Ovary (tissue), 9 donors: ENCODE data around the gene RIN1. TPM values are rescaled to one million over a fixed set of nuclear protein-coding genes. Genes with fewer than 3 reads are reported as not detected.
A peak's percentile ranks its signal among the peaks of the same experiment; 100 is the strongest.

ENCODE experiments used
- DNase-seq, 5 donors: peaks; one replicate each; pipeline ENCODE4 v3.0.0-alpha.2; 2019 to 2020
- H3K27ac ChIP-seq, 2 donors: fragments of 200-600 bp; one replicate each; pipeline versions ENCODE4 v1.5.1 to v1.8.0; 2019 to 2022
- H3K27me3 ChIP-seq: fragments of 200-600 bp; one replicate; pipeline ENCODE4 v1.8.0; 2022
- H3K36me3 ChIP-seq: fragments of 200-600 bp; sonication (generic); one replicate; pipeline ENCODE4 v1.5.1; 2019
- H3K4me1 ChIP-seq: one replicate; pipeline ENCODE4 v1.8.1; 2013; ENCODE audit warnings: mild to moderate bottlenecking, moderate library complexity; ENCODE audit not compliant: insufficient read depth
- H3K4me3 ChIP-seq: fragments of 200-600 bp; sonication (generic); one replicate; pipeline ENCODE4 v1.5.1; 2017
- H3K9me3 ChIP-seq, 2 donors: fragments of 200-600 bp in 1 of 2; sonication (generic) in 1 of 2; one replicate each; pipeline versions ENCODE4 v1.5.1 to v1.8.1; 2013 to 2019; ENCODE audit warnings: mild to moderate bottlenecking in 1 of 2, moderate library complexity in 1 of 2
- EP300 ChIP-seq: sonication (generic); formaldehyde crosslinking; IDR thresholded peaks from one replicate; pipeline ENCODE4 v1.6.1; 2017; ENCODE audit warnings: antibody characterized with exemption
- POLR2A ChIP-seq: fragments of 450-650 bp; IDR thresholded peaks from one replicate; pipeline ENCODE4 v1.6.1; 2017; ENCODE audit warnings: antibody characterized with exemption, mild to moderate bottlenecking, moderate library complexity
- WGBS, 3 donors: extraction: QIAGEN DNeasy Blood & Tissue Kit in 1 of 3; methylation state at CpG; one replicate each; pipeline versions ENCODE4 v1.1.5 to v1.1.7; 2013 to 2017; 5-methylcytosine and 5-hydroxymethylcytosine counted together
- intact Hi-C, 4 donors: fragments of 100-400 bp; cut with DNase I; formaldehyde crosslinking; loops; one replicate each; pipeline versions ENCODE4 v1.11.0 to v1.15.1; 2022 to 2023
- polyA plus RNA-seq, 2 donors: library from polyadenylated mRNA; stranded (reverse); fragments of 200-250 nt in 1 of 2; fragments of 350-450 nt in 1 of 2; fragmentation: Illumina TruSeq in 1 of 2; extraction: RNeasy Lipid Tissue Mini Kit (QIAGEN cat#74804) in 1 of 2; gene quantifications; one replicate each; pipeline ENCODE4 v1.2.3, GENCODE V29; 2013 to 2014
- total RNA-seq, 7 donors: library from RNA; depleted of rRNA in 2 of 7; stranded (reverse); fragments of >200 nt in 2 of 7; fragmentation: NEBNext Ultra II Directional in 3 of 7; extraction: Animal tissue kit (Norgen Biotek cat#: 25700) in 3 of 7; gene quantifications; one replicate each; pipeline versions ENCODE4 v1.1.0 to v1.2.4, GENCODE V29; 2016 to 2023
- TF ChIP-seq, protein P1 (sequence below), 3 donors: fragments of 450-650 bp in 2 of 3; fragments of 200-600 bp in 1 of 3; IDR thresholded peaks; one replicate each; pipeline versions ENCODE4 v1.5.1 to v1.8.0; 2016 to 2022; ENCODE audit warnings: antibody characterized with exemption in 3 of 3, mild to moderate bottlenecking in 1 of 3
- donor health status: DM: no; HTN: no; CAD: no; lungs with moderate emphysema.
- donor health status: DM: no; HTN: no; CAD: no.
- donor health status: Bipolar disorder and iron deficiency.
- donor health status: DM: yes; HTN: yes; CAD: no.
- donor health status: DM: no; HTN: no; CAD: no.
- donor health status: DM: yes; HTN: yes; CAD: no.

RIN1 gene
- total and polyA plus RNA-seq, 9 donors = 0.52 to 9.5 (median 5.0) TPM

DNA sequence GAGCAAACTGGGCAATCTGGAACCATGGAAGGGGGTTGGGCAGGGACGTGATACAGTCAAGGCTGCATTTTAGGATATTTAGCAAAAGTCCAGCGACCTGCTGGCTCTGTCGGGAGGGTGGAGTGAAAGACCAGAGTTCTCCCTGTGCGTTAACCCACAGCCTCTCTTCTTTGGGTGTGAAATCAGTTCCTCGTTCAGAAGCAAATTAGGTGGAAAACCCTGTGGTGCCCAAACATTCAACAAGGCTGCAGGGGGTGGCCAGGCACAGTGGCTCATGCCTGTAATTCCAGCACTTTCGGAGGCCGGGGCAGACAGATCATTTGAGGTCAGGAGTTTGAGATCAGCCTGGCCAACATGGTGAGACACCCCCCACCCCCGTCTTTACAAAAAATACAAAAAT, 38.6 kb downstream of the RIN1 start:
- Histone ChIP-seq H3K36me3 (no peaks in the 10 kb centered on the region), H3K27ac (no peak overlapping the region), H3K4me3 (no peak overlapping the region), H3K9me3 (no peaks in the 10 kb centered on the region), H3K27me3 (no peaks in the 10 kb centered on the region), H3K4me1 (no peaks in the 10 kb centered on the region)
- DNase-seq = no peak
- intact Hi-C loops = no loop called here
- whole genome bisulfite sequencing, 3 donors = 46 to 52% (median 48%) methylated on average over 8 of the region's 8 CpGs
- TF ChIP-seq EP300 (no peak), POLR2A (no peak)
- TF ChIP-seq, protein P1, sequence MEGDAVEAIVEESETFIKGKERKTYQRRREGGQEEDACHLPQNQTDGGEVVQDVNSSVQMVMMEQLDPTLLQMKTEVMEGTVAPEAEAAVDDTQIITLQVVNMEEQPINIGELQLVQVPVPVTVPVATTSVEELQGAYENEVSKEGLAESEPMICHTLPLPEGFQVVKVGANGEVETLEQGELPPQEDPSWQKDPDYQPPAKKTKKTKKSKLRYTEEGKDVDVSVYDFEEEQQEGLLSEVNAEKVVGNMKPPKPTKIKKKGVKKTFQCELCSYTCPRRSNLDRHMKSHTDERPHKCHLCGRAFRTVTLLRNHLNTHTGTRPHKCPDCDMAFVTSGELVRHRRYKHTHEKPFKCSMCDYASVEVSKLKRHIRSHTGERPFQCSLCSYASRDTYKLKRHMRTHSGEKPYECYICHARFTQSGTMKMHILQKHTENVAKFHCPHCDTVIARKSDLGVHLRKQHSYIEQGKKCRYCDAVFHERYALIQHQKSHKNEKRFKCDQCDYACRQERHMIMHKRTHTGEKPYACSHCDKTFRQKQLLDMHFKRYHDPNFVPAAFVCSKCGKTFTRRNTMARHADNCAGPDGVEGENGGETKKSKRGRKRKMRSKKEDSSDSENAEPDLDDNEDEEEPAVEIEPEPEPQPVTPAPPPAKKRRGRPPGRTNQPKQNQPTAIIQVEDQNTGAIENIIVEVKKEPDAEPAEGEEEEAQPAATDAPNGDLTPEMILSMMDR (IDR thresholded peaks at IDR 0.05) = no peak

DNA sequence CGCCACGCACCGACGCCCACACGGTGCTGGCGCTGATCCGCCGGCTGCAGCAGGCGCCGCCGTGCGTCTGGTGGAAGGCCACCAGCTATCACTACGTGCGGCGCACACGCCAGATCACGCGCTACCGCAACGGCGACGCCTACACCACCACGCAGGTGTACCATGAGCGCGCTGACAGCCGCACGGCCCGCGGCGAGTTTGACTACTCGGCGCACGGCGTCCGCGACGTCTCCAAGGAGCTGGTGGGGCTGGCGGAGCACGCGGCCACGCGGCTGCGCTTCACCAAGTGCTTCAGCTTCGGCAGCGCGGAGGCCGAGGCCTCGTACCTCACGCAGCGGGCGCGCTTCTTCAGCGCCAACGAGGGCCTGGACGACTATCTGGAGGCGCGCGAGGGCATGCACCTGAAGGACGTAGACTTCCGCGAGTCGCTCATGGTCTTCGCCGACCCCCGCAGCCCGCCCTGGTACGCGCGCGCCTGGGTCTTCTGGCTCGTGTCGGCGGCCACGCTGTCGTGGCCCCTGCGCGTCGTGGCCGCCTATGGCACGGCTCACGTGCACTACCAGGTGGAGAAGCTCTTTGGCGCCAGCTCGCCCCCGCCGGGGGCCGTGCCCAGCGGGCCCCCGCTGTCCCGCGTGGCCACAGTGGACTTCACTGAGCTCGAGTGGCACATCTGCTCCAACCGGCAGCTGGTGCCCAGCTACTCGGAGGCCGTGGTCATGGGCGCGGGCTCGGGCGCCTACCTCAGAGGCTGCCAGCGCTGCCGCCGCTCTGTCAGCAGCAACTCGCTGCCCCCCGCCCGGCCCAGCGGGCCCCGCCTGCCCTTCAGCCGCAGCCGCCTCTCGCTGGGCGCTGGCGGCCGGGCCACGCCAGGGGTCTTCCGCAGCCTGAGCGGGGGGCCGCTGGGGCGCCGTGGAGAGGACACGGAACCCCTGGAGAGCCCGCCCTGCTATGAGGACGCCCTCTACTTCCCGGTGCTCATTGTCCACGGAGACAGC, 41.3 kb downstream of the RIN1 start:
- peaks cover 4% of the 10 kb centered on the region for H3K4me1 ChIP-seq
- TF ChIP-seq EP300 = no peak
- TF ChIP-seq, protein P1 (IDR thresholded peaks at IDR 0.05) = no peak
- no peak for TF ChIP-seq POLR2A
- H3K4me3 ChIP-seq = no peak overlapping the region
- H3K27me3 ChIP-seq = no peaks in the 10 kb centered on the region
- no peak overlapping the region for H3K27ac ChIP-seq
- intact Hi-C loops = no loop called here
- 78 to 91% (median 86%) methylated on average over 97 to 123 of the region's 123 CpGs for WGBS, 3 donors
- no peaks in the 10 kb centered on the region for H3K36me3 ChIP-seq
- H3K9me3 ChIP-seq = no peaks in the 10 kb centered on the region
- peak in 1 of 5 donors; percentile 26 for DNase-seq

DNA sequence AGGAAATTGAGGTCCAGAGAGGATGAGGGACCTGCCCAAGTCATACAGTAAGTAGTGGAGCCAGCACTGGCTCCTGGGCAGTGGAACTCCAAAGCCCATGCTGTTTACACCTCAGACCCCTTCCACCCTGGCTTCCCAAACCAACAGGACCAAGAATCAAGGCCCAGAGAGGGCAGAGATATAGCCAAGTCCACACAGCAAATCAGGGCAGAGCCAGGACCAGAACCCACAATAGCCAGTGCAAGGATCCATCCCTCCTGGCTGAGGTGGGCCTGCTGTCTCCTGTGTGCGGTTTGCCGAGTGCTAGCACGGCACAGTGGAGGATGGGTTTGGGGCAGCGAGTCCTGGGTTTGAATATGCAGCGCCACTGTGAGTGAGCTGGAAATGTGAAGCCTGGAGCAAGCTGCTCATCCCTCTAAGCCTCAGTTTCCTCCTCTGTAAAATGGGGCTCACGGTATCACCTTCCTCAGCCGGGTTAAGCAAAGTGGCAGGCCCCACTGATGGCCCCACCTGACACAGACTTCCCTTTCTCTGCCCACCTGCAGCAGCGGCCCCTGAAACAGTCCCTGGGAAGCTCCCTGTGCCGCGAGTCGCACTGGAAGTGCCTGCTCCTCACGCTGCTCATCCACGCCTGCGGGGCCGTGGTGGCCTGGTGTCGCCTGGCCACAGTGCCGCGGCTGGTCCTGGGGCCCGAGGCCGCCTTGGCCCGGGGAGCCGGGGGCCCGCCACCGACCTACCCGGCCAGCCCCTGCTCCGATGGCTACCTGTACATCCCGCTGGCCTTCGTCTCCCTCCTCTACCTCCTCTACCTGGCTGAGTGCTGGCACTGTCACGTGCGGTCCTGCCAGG, 42.2 kb downstream of the RIN1 start:
- intact Hi-C loops = no loop called here
- WGBS, 3 donors = 76 to 89% (median 87%) methylated on average over 29 to 30 of the region's 30 CpGs
- Histone ChIP-seq H3K9me3 (no peaks in the 10 kb centered on the region), H3K27me3 (no peaks in the 10 kb centered on the region), H3K36me3 (no peaks in the 10 kb centered on the region), H3K4me1 (peaks cover 8% of the 10 kb centered on the region), H3K27ac (no peak overlapping the region), H3K4me3 (no peak overlapping the region)
- peak in 1 of 5 donors; percentile 17 for DNase-seq
- TF ChIP-seq POLR2A (no peak), EP300 (no peak)
- TF ChIP-seq, protein P1 (IDR thresholded peaks at IDR 0.05) = no peak

DNA sequence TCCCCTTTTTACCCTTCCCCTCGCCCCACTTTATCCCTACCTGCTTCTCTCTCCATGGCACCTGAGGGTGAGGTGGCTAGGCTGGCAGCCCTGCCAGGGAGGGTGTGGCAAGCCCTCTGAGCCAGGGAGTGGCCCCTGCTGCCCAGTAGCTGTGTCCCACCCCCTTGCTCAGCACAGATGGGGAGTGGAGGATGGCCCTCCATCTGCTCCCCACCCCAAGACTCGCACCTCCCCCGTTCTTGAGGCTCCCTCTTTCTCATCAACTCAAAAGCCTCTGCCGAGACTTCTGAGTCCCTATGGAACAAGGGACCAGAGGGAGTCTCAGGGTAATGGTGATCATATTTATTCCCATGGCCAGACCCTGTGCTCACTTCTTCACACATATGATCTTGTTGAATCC, 42.9 kb downstream of the RIN1 start:
- Histone ChIP-seq H3K4me1 (peaks cover 8% of the 10 kb centered on the region), H3K9me3 (no peaks in the 10 kb centered on the region), H3K36me3 (no peaks in the 10 kb centered on the region), H3K4me3 (no peak overlapping the region), H3K27ac (no peak overlapping the region), H3K27me3 (no peaks in the 10 kb centered on the region)
- intact Hi-C loops = no loop called here
- WGBS, 3 donors = 58 to 77% (median 62%) methylated on average over 4 of the region's 4 CpGs
- TF ChIP-seq POLR2A (no peak), EP300 (no peak)
- TF ChIP-seq, protein P1 (IDR thresholded peaks at IDR 0.05) = no peak
- no peak for DNase-seq
